G401 (cell line): Measurements from ENCODE around the gene SLCO6A1. TPM values are rescaled to one million over a fixed set of nuclear protein-coding genes. Genes with fewer than 3 reads are reported as not detected.
"Not testable (repeated sequence)": the region's sequence is repeated elsewhere in the genome, so short reads cannot be mapped to it uniquely, and the experiment has no call there.

ENCODE experiments used
- DNase-seq: peaks from one replicate; pipeline ENCODE4 v3.0.0-alpha.2; 2015; ENCODE audit warnings: low spot score
- in situ Hi-C: cut with HindIII; loops from 2 replicates; pipeline ENCODE4 v1.10.0; 2016; ENCODE audit warnings: low sequenced_read_pairs, mixed read lengths
- total RNA-seq: library from RNA; depleted of rRNA; stranded (reverse); fragments of >200 nt; shearing (Covaris generic); gene quantifications from 2 replicates; pipeline ENCODE4 v1.2.3, GENCODE V29; 2014; rRNA removed

SLCO6A1 gene
- total RNA-seq, result not detected in 2 replicates

- no peak for DNase-seq
- in situ Hi-C loops, result no loop called here
Measured at GRCh38 chr5:102498271-102499034, at the start of gene SLCO6A1. TSS of gene SLCO6A1 (minus strand) at chr5:102499001. CDS start at chr5:102498844, 157 bp downstream.

GRCh38 chr5:102547141-102548035 is 48.6 kb upstream of the SLCO6A1 start:
- no peak for DNase-seq
- in situ Hi-C loops, result no loop called here

GRCh38 chr5:102545175-102545574 is 46.4 kb upstream of the SLCO6A1 start:
- in situ Hi-C loops, result no loop called here
- DNase-seq, result peak; percentile 9

GRCh38 chr5:102542057-102542456 is 43.3 kb upstream of the SLCO6A1 start:
- in situ Hi-C loops, result no loop called here
- DNase-seq, result no peak

- in situ Hi-C loops, result no loop called here
- DNase-seq, result no peak
Measured at GRCh38 chr5:102539996-102540728, 41.4 kb upstream of the SLCO6A1 start.

- DNase-seq, result no peak
- in situ Hi-C loops, result no loop called here
Measured at GRCh38 chr5:102539562-102539961, 40.8 kb upstream of the SLCO6A1 start.

GRCh38 chr5:102537011-102537410 is 38.2 kb upstream of the SLCO6A1 start:
- in situ Hi-C loops, result no loop called here
- DNase-seq, result no peak

GRCh38 chr5:102536323-102536928 is 37.6 kb upstream of the SLCO6A1 start:
- in situ Hi-C loops, result no loop called here
- DNase-seq, result peak; percentile 21

GRCh38 chr5:102532123-102532522 is 33.3 kb upstream of the SLCO6A1 start:
- DNase-seq, result no peak
- in situ Hi-C loops, result no loop called here

- no peak for DNase-seq
- in situ Hi-C loops, result no loop called here
Measured at GRCh38 chr5:102531506-102531905, 32.7 kb upstream of the SLCO6A1 start.

GRCh38 chr5:102529447-102529846 is 30.6 kb upstream of the SLCO6A1 start:
- in situ Hi-C loops, result no loop called here
- no peak for DNase-seq

- DNase-seq, result no peak
- in situ Hi-C loops, result no loop called here
Measured at GRCh38 chr5:102529031-102529430, 30.2 kb upstream of the SLCO6A1 start.

- in situ Hi-C loops, result no loop called here
- no peak for DNase-seq
Measured at GRCh38 chr5:102528600-102528999, 29.8 kb upstream of the SLCO6A1 start.

GRCh38 chr5:102527547-102527946 is 28.7 kb upstream of the SLCO6A1 start:
- in situ Hi-C loops, result no loop called here
- DNase-seq, result no peak

- DNase-seq, result no peak
- in situ Hi-C loops, result no loop called here
Measured at GRCh38 chr5:102523541-102524175, 24.9 kb upstream of the SLCO6A1 start.

GRCh38 chr5:102511666-102512065 is 12.9 kb upstream of the SLCO6A1 start:
- in situ Hi-C loops, result no loop called here
- peak; percentile 69 for DNase-seq

- in situ Hi-C loops, DNase-seq: not testable (repeated sequence)
Measured at GRCh38 chr5:102491261-102491914, 7.4 kb downstream of the SLCO6A1 start.

GRCh38 chr5:102483736-102484135 is 15.1 kb downstream of the SLCO6A1 start:
- no peak for DNase-seq
- in situ Hi-C loops, result no loop called here
